Kidney glomerular epithelial cell (primary cell): ENCODE measurements around the gene CSN1S1.
A peak's percentile ranks its signal among the peaks of the same experiment; 100 is the strongest.
"Not testable (repeated sequence)": the region's sequence is repeated elsewhere in the genome, so short reads cannot be mapped to it uniquely, and the experiment has no call there.

Experiments used
- DNase-seq: peaks from one replicate; lab custom pipeline; 2025; lab: John Stamatoyannopoulos, UW

The CSN1S1 gene, protein sequence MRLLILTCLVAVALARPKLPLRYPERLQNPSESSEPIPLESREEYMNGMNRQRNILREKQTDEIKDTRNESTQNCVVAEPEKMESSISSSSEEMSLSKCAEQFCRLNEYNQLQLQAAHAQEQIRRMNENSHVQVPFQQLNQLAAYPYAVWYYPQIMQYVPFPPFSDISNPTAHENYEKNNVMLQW

GRCh38 chr4:69930768-69931167, at the start of gene CSN1S1:
Gene CSN1S1, plus strand, starts transcription at chr4:69931068. Its CDS starts 1,488 bp downstream, at chr4:69932556.
- DNase-seq: no peak

- DNase-seq: peak; percentile 56
Measured at GRCh38 chr4:69881173-69881773, 49.6 kb upstream of the CSN1S1 start.

GRCh38 chr4:69882150-69882549, 48.7 kb upstream of the CSN1S1 start:
- no peak for DNase-seq

- DNase-seq: no peak
Measured at GRCh38 chr4:69888336-69888735, 42.5 kb upstream of the CSN1S1 start.

DNA sequence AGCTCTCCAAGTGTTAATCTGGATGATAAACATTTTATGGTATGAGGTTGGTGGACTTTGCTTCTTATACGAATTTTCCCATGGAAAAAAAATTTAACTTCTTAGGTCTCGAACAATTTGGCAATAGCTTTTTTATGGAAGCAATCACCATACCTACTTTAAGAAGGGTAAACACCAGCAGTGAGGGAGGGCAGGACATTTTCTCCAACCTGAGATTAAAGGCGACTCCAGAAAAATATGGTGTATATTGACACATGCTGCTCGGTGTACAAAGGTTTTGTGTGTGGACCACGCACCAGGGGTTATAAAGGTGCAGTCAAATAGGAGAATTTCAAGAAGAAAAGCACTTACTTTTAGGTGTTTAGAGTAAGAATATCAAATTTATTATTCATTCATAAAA, 36.7 kb upstream of the CSN1S1 start:
- no peak for DNase-seq

- no peak for DNase-seq
Measured at GRCh38 chr4:69894721-69895120, 36.1 kb upstream of the CSN1S1 start.

GRCh38 chr4:69896530-69897116, 34.2 kb upstream of the CSN1S1 start:
- DNase-seq: no peak

DNA sequence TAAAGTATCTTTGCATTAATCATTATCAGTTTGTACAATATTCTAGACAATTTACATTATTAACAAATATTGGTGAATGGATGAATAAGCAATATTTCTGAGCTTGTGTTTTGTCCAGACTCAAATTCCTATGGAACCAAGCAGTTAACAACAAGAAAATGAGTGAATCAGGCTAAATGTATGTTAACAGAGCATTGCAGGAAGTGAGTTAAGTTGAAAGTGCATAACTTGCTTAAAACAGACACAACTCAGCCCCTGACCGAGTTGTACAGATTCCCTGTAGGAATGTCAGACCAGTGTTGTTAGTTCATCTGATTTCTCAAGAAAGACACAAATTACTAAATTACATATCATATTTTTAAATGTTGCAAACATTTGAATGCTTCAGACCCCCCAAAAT, 23.7 kb upstream of the CSN1S1 start:
- no peak for DNase-seq

- DNase-seq: no peak
Measured at GRCh38 chr4:69909195-69909594, 21.7 kb upstream of the CSN1S1 start.

- no peak for DNase-seq
Measured at GRCh38 chr4:69910016-69910782, 20.7 kb upstream of the CSN1S1 start.

DNA sequence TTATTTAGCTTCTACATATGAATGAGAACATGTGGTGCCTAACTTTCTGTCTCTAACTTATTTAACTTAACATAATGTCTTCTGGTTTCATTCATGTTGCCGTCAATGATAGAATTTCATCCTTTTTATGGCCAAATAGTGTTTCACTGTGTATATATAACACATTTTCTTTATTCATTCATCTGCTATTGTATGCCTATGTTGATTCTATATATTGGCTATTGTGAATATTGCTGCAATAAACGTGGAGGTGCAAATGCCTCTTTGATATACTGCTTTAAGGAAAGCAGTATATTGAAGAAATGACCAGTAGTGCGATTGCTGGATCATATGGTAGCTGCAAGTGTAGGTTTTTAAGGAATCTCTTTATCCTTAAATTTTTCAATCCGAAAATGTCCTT, 10.0 kb upstream of the CSN1S1 start:
- DNase-seq: no peak

GRCh38 chr4:69923782-69924410, 7.0 kb upstream of the CSN1S1 start:
- not testable (repeated sequence) for DNase-seq

- no peak for DNase-seq
Measured at GRCh38 chr4:69934150-69934549, 3.3 kb downstream of the CSN1S1 start.

- no peak for DNase-seq
Measured at GRCh38 chr4:69936566-69936965, 5.7 kb downstream of the CSN1S1 start.

DNA sequence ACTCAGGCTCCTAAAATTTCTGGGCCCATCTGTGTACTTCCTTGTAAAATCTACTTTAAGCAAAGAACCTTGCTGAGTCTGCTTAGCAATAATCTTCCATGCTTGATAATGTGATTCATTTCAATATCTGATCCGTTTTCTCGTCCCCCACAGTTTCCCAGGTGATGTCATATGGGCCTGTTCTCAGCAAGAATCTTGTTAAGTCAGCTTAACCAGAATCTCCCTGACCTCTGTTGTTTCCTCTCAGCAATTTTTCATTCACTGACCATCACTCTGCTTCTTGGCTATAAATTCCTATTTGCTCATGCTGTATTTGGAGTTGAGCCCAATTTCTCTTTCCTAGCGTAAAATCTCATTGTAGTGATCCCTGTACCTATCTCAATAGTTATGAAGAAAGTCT, 20.7 kb downstream of the CSN1S1 start:
- no peak for DNase-seq

DNA sequence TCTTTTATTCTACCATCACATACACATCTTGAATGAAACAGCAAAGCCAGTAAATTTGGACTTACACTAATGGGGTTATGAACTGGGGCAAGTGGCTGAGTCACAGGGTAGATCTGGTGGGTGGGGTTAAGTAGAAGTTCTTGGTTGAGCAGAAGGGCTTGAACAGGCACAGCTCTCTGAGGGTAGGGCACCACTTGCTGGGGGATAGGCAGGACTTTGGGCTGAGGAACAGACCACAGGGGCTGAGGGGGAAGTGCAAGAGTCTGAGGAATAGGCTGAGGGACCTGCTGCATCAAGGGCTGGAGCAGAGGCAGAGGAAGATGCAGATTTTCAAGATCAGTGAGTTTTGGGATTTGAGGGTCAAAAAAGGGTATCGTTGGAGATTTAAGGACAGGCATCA, 26.3 kb downstream of the CSN1S1 start:
- no peak for DNase-seq

- DNase-seq: no peak
Measured at GRCh38 chr4:69965628-69966027, 34.8 kb downstream of the CSN1S1 start, which contains the start of gene CSN2. Gene CSN2, minus strand, starts transcription at chr4:69965728. Its CDS starts 4,733 bp downstream, at chr4:69960995.

DNA sequence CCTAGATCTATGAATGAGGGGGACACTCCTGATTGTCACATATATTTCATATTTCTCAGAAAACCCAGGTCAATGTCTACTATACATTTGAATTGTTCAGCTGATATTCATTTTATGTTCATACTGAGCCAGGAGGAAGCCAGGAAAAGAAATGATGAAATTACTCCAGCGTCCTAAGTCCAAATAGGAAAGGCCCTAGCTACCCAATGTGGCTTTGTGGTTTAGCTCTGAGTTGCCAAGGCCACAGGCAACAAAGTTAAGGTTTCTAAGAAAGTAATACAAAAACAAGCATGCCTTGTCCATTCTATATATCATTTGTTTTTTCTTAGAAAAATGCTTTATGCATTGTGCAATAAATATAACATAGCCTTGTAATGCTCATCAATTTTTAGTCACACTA, 39.2 kb downstream of the CSN1S1 start:
- DNase-seq: no peak

DNA sequence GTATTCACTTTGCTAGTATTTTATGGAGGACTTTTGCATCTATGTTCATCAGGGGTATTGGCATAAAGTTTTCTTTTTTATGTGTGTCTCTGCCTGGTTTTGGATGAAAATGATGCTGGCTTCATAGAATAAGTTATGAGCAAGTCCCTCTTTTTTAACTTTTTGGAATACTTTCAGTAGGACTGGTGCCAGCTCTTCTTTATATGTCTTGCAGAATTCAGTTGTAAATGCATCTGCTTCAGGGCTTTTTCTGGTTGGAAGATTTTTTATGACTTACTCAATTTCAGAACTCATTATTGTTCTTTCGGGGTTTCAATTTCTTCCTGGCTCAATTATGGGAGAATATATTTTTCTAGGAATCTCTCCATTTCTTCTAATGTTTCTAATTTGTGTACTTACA, 43.8 kb downstream of the CSN1S1 start:
- DNase-seq: no peak

DNA sequence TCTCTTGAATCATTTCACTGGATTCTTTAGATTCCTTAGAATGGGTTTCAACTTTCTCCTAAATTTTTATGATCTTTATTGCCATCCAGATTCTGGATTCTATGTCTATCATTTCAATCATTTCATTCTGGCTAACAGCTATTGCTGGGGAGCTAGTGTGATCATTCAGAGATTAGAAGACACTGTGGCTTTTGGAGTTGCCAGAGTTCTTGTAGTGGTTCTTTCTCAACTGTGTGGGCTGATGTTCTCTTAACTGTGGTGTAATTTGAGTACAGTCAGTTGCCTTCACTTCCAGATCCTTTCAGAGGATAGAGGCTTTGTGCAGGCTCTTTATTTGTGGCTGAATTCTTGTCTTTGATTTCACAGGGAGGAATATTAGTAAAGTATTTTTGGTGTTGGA, 46.7 kb downstream of the CSN1S1 start:
- DNase-seq: no peak

- peak; percentile 42 for DNase-seq
Measured at GRCh38 chr4:69984030-69984443, 53.2 kb downstream of the CSN1S1 start.

DNA sequence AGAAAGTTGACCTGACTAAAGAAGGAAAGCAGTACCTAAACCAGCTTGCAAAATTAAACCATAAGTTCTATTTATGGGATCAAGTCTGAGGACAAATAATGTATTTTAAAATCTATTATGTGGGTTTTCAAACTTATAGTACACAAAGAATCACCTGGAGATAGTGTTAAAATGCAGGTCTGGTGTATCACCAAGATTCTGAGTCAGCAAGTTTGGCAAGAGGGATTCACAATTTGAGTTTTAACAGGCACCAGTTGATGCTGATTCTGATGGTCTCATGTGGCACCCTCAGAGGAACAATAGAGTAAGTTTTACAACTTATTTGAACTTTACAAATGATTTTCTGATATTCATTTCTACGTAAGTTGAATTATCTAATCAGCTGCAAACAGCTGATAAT, 55.8 kb downstream of the CSN1S1 start:
- DNase-seq: no peak
